DMS153 (cell line): ENCODE measurements around the gene MLPH.
A peak's percentile ranks its signal among the peaks of the same experiment; 100 is the strongest.

Experiments used
- DNase-seq: peaks from one replicate; lab custom pipeline; 2025; lab: John Stamatoyannopoulos, UW

MLPH gene

GRCh38 chr2:237486819-237487448 lies at the start of gene MLPH:
TSS of gene MLPH (plus strand) at chr2:237487251. CDS start at chr2:237493427, 6,176 bp downstream.
- DNase-seq = no peak

- no peak for DNase-seq
Observed at GRCh38 chr2:237437566-237437965, 49.5 kb upstream of the MLPH start.

GRCh38 chr2:237438080-237438940 lies 48.7 kb upstream of the MLPH start:
- peak; percentile 94 for DNase-seq

- no peak for DNase-seq
Observed at GRCh38 chr2:237440819-237441281, 46.2 kb upstream of the MLPH start.

- no peak for DNase-seq
Observed at GRCh38 chr2:237441605-237442274, 45.3 kb upstream of the MLPH start.

- no peak for DNase-seq
Observed at GRCh38 chr2:237444071-237444470, 43.0 kb upstream of the MLPH start.

- DNase-seq = no peak
Observed at GRCh38 chr2:237445611-237446337, 41.3 kb upstream of the MLPH start.

- no peak for DNase-seq
Observed at GRCh38 chr2:237446338-237446665, 40.7 kb upstream of the MLPH start.

GRCh38 chr2:237447496-237447895 lies 39.6 kb upstream of the MLPH start:
- no peak for DNase-seq

GRCh38 chr2:237448171-237448570 lies 38.9 kb upstream of the MLPH start:
- DNase-seq = no peak

GRCh38 chr2:237448626-237449025 lies 38.4 kb upstream of the MLPH start:
- no peak for DNase-seq

- no peak for DNase-seq
Observed at GRCh38 chr2:237449193-237449881, 37.7 kb upstream of the MLPH start.

- DNase-seq = no peak
Observed at GRCh38 chr2:237450108-237450507, 36.9 kb upstream of the MLPH start.

- DNase-seq = no peak
Observed at GRCh38 chr2:237450583-237450982, 36.5 kb upstream of the MLPH start.

GRCh38 chr2:237451643-237452469 lies 35.2 kb upstream of the MLPH start:
- no peak for DNase-seq

GRCh38 chr2:237452861-237453260 lies 34.2 kb upstream of the MLPH start:
- no peak for DNase-seq

- DNase-seq = no peak
Observed at GRCh38 chr2:237453671-237454070, 33.4 kb upstream of the MLPH start.

- no peak for DNase-seq
Observed at GRCh38 chr2:237455764-237456163, 31.3 kb upstream of the MLPH start.

- no peak for DNase-seq
Observed at GRCh38 chr2:237456200-237456843, 30.7 kb upstream of the MLPH start.

GRCh38 chr2:237457388-237457941 lies 29.6 kb upstream of the MLPH start:
- no peak for DNase-seq
